Endometrial microvascular endothelial cells (primary cell): ENCODE measurements around the gene U2AF1L4. TPM values are rescaled to one million over a fixed set of nuclear protein-coding genes. Genes with fewer than 3 reads are reported as not detected.
"Not testable (repeated sequence)": the region's sequence is repeated elsewhere in the genome, so short reads cannot be mapped to it uniquely, and the experiment has no call there.

Experiments
- in situ Hi-C: cut with HindIII; loops from 2 replicates; pipeline ENCODE4 v1.10.0; 2017; ENCODE audit warnings: low sequenced_read_pairs, low pct_unique_long_range_greater_than_20kb; ENCODE audit errors: inconsistent ontology term
- total RNA-seq: library from RNA; depleted of rRNA; stranded (reverse); fragments of >200 nt; gene quantifications from one replicate; pipeline ENCODE4 v1.2.3, GENCODE V29; 2015; ENCODE audit errors: inconsistent ontology term

The U2AF1L4 gene
- total RNA-seq, 1 donor from 2014 or later: 7.4 TPM

DNA sequence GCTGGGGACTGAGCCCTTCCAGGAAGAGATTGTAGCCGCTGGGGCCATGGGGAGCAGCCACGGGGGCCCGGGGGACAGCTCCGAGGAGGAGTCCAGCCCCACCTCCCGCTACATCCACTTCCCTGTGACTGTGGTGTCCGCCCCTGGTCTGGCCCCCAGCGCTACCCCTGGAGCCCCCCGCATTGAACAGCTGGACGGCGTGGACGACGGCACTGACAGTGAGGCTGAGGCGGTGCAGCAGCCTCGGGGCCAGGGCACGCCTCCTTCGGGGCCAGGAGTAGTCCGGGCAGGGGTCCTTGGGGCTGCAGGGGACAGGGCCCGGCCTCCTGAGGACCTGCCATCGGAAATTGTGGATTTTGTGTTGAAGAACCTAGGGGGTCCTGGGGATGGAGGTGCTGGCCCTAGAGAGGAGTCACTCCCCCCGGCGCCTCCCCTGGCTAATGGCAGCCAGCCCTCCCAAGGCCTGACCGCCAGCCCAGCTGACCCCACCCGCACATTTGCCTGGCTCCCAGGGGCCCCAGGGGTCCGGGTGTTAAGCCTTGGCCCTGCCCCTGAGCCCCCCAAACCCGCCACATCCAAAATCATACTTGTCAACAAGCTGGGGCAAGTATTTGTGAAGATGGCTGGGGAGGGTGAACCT, 12.6 kb downstream of the U2AF1L4 start:
- in situ Hi-C loops: no loop called here

DNA sequence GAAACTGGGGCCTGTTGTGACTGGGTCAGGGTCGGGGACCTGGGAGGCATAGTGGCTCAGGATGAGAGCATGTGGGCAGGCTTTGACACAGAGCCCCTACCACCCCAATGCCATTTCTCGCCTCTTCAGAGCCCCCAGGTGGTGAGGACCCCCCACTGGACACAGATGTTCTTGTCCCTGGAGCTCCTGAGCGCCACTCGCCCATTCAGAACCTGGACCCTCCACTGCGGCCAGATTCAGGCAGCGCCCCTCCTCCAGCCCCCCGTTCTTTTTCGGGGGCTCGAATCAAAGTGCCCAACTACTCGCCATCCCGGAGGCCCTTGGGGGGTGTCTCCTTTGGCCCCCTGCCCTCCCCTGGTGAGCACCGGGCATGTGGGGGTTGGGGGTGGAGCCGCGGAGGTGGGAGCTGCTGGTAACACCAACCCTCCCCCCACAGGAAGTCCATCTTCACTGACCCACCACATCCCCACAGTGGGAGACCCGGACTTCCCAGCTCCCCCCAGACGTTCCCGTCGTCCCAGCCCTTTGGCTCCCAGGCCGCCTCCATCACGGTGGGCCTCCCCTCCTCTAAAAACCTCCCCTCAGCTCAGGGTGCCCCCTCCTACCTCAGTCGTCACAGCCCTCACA, 13.3 kb downstream of the U2AF1L4 start:
- in situ Hi-C loops: no loop called here

DNA sequence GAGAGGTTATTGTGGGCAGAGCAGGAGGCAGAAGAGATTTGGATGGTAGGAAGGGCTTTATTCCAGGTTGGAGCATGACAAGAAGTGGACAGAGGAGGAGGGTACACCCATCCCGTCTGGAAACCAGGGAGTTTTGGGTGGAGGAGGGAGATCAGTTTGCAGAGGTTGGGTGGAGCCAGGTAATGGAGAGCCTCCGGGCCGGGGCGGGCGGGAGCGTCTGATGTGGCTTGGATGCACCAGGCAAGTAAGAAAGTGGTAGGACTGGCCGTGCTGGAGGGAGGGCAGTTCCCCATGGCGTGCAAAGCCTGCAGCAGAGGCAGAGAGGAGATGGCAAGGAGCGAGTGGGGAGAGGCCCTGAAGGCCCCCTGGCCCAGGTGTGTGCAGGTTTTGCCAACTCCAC, 13.9 kb downstream of the U2AF1L4 start:
- in situ Hi-C loops: no loop called here

DNA sequence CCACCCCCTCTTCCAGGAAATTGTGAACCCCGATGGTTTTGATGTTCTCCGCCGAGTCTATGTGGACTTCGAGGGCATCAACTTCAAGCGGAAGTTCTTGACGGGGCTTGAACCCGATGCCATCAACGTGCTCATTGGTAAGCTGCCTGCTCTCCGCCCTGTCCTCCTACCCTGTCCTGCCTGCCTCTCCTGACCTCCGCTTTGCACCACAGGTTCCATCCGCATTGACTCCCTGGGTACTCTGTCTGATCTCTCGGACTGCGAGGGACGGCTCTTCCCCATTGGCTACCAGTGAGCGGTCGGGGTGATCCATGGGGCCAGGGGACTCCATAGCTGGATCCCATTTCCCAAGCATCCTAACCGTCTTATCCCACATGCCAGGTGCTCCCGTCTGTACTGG, 14.9 kb downstream of the U2AF1L4 start:
- in situ Hi-C loops: no loop called here

DNA sequence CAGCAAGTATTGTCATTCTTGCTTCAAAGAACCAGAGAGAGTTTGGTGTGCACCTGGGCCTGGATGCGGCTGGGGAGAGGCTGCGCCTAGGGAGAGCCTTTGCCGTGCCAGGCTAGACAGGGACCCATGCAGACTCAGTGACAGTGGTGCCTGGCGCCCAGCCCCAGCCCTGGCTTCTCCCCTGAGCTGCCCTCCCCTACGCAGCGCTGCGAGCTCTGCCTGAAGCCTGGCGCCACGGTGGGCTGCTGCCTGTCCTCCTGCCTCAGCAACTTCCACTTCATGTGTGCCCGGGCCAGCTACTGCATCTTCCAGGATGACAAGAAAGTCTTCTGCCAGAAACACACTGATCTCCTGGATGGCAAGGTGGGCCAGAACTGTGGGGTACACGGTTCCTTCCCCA, 15.5 kb downstream of the U2AF1L4 start:
- in situ Hi-C loops: no loop called here

DNA sequence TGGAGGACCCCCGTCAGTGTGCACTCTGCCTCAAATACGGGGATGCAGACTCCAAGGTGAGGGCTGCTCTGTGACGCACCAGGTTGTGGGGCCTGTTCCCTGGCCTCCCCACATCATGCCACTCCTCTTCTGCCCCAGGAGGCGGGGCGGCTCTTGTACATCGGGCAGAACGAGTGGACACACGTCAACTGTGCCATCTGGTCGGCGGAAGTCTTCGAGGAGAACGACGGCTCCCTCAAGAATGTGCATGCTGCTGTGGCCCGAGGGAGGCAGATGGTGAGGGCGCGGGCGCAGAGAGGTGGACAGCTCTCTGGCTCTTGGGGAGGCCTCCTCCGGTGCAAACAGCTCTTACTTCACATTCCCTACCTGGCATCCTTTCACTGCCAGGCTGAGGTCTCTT, 16.2 kb downstream of the U2AF1L4 start:
- in situ Hi-C loops: no loop called here

DNA sequence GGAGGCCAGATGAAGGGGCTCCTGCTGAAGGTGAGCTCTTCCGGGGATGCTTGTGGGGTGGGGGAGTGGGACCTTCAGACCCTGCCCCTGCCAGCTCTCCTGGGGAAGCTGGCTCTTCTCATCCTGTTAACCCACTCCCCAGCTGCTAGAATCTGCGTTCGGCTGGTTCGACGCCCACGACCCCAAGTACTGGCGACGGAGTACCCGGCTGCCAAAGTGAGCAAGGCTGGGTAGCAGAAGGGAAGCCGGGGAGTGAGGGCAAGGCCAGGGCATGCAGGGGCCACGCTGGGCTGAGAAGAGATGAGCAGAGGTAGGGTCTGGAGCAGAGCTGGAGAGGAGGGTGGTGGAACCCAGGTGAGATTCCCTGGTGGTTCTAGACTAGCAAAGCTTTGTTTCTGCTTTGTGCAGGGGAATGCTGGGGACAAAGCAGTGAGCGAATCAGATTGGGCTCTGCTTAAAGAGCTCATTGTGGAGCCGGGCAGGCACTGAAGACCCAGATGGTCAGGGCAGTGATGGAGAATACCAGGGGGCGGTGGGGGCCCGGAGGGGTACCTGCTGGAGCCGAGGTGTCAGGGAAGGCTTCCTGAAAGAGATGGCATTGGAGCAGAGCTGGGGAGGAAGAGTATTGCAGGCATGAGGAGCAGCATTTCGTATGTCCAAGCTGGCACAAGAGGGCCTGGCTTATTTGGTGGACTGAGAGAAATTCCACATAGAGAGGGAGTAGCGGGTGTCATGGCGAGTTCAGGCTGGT, 17.1 kb downstream of the U2AF1L4 start:
- in situ Hi-C loops: no loop called here

DNA sequence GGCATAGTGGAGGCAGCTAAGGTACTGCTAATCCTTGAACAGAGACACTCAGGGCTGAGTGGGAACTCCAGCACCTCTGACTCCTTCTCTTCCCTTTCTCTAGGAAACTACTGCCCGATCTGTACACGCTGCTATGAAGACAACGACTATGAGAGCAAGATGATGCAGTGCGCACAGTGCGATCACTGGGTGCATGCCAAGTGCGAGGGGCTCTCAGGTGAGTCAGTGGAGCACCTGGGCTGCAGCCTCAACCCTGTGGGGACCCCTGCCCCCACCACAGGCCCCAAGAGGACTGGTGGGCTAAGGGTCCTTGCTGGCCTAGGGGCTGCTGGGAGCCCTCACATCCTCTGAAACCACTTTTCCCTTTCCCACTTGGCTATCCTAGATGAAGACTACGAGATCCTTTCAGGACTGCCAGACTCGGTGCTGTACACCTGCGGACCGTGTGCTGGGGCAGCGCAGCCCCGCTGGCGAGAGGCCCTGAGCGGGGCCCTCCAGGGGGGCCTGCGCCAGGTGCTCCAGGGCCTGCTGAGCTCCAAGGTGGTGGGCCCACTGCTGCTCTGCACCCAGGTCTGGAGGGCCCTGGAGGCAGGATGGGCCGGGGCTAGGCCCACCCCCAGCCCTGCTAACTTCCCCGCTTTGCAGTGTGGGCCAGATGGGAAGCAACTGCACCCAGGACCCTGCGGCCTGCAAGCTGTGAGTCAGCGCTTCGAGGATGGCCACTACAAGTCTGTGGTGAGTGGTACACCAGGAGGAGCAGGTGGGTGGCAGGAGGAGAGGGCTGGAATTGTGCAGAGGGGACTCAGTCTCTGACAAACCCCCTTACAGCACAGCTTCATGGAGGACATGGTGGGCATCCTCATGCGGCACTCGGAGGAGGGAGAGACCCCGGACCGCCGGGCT, 17.9 kb downstream of the U2AF1L4 start:
- in situ Hi-C loops: no loop called here

DNA sequence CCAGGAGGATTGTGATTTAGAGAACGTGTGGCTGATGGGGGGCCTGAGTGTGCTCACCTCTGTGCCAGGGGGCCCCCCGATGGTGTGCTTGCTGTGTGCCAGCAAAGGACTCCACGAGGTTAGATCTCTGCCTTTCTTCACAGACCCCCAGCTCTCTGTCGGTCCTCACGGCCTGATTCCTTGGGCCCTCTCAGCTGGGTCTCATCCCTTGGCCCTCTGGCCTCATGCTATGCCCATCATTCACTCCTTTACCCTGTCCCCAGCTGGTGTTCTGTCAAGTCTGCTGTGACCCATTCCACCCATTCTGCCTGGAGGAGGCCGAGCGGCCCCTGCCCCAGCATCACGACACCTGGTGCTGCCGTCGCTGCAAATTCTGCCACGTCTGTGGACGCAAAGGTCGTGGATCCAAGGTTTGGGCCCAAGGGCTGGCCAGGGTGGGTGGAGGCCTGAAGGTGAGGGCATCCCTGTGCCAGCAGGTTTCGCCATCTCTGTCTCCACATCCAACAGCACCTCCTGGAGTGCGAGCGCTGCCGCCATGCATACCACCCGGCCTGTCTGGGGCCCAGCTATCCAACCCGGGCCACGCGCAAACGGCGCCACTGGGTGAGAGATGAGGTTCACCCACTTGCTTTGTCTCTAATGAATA, 19.9 kb downstream of the U2AF1L4 start:
- in situ Hi-C loops: no loop called here

DNA sequence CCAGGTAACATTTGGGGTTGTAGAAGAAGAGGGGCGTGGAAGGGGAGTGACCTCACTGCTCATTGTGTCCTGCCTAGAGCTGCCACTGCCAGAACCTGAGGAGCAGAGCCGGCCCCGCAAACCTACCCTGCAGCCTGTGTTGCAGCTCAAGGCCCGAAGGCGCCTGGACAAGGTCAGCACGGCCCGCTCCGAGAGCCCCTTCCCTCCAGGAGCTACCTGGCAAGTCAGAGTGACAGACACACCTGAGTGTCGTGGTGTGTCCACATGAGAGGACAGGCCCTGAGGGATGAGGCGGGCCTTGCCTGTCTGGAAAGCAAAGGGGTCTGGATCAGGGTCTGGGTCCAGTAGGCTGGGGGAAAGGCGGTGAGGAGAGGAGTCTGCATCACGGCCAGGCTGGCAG, 20.7 kb downstream of the U2AF1L4 start:
- in situ Hi-C loops: no loop called here

DNA sequence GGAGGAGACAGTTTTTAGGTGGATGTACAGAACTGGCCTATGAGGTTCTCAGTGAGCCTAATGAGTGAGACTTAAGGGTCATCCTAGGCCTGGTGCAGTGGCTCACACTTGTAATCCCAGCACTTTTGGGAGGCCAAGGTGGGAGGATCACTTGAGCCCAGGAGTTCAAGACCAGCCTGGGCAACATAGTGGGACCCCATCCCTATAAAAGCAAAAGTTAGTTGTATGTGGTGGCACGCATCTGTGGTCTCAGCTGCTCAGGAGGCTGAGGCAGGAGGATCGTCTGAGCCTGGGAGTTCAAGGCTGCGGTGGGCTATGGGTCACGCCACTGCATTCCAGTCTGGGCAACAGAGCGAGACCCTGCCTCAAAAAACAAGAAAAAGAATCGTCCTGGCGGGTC, 21.1 kb downstream of the U2AF1L4 start:
- in situ Hi-C loops: not testable (repeated sequence)

DNA sequence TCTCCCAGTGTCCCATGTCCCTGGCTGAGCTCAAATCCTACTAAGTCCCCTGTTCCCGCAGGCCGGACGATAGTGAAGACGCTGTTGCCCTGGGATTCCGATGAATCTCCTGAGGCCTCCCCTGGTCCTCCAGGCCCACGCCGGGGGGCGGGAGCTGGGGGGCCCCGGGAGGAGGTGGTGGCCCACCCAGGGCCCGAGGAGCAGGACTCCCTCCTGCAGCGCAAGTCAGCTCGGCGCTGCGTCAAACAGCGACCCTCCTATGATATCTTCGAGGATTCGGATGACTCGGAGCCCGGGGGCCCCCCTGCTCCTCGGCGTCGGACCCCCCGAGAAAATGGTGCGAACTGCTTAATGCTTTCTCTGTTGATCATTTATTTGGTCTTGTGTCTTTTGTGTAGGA, 21.5 kb downstream of the U2AF1L4 start:
- in situ Hi-C loops: no loop called here

DNA sequence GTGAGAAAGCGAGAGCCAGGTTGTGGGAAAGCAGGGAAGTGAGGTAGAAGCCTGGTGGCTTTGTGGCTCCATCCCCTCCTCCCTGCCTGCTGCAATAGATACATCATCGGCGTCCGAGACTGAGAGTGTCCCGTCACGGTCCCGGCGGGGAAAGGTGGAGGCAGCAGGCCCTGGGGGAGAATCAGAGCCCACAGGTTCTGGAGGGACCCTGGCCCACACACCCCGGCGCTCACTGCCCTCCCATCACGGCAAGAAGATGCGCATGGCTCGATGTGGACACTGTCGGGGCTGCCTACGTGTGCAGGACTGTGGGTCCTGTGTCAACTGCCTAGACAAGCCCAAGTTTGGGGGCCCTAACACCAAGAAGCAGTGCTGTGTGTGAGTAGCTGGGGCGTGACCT, 22.3 kb downstream of the U2AF1L4 start:
- in situ Hi-C loops: no loop called here

DNA sequence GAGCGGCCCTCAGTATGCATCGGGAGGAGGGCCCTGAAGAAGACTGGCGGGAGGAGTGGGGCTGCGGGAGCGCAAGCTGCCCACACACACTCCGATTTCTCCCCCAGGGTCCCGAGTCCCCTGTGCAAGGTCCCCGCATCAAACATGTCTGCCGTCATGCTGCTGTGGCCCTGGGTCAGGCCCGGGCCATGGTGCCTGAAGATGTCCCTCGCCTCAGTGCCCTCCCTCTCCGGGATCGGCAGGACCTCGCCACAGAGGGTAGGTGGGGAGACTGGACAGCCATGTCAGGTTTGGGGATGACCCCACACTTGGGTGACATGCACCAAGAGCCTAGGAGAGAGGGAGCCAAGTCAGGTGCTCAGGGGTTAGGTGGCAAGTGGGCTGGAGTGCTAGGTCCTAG, 22.8 kb downstream of the U2AF1L4 start:
- in situ Hi-C loops: no loop called here

DNA sequence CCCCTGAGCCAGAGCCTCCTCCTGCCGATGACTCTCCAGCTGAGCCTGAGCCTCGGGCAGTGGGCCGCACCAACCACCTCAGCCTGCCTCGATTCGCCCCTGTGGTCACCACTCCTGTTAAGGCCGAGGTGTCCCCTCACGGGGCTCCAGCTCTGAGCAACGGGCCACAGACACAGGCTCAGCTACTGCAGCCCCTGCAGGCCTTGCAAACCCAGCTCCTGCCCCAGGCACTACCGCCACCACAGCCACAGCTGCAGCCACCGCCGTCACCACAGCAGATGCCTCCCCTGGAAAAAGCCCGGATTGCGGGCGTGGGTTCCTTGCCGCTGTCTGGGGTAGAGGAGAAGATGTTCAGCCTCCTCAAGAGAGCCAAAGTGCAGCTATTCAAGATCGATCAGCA, 23.8 kb downstream of the U2AF1L4 start:
- in situ Hi-C loops: no loop called here

DNA sequence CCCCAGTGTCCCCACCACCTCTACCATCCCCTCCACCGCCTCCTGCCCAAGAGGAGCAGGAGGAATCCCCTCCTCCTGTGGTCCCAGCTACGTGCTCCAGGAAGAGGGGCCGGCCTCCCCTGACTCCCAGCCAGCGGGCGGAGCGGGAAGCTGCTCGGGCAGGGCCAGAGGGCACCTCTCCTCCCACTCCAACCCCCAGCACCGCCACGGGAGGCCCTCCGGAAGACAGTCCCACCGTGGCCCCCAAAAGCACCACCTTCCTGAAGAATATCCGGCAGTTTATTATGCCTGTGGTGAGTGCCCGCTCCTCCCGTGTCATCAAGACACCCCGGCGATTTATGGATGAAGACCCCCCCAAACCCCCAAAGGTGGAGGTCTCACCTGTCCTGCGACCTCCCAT, 24.6 kb downstream of the U2AF1L4 start:
- in situ Hi-C loops: no loop called here

DNA sequence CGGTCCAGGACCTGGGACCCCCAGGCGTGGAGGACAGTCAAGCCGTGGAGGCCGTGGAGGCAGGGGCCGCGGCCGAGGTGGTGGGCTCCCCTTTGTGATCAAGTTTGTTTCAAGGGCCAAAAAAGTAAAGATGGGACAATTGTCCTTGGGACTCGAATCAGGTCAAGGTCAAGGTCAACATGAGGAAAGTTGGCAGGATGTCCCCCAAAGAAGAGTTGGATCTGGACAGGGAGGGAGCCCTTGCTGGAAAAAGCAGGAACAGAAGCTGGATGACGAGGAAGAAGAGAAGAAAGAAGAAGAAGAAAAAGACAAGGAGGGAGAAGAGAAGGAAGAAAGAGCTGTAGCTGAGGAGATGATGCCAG, 25.1 kb downstream of the U2AF1L4 start:
- in situ Hi-C loops: no loop called here

DNA sequence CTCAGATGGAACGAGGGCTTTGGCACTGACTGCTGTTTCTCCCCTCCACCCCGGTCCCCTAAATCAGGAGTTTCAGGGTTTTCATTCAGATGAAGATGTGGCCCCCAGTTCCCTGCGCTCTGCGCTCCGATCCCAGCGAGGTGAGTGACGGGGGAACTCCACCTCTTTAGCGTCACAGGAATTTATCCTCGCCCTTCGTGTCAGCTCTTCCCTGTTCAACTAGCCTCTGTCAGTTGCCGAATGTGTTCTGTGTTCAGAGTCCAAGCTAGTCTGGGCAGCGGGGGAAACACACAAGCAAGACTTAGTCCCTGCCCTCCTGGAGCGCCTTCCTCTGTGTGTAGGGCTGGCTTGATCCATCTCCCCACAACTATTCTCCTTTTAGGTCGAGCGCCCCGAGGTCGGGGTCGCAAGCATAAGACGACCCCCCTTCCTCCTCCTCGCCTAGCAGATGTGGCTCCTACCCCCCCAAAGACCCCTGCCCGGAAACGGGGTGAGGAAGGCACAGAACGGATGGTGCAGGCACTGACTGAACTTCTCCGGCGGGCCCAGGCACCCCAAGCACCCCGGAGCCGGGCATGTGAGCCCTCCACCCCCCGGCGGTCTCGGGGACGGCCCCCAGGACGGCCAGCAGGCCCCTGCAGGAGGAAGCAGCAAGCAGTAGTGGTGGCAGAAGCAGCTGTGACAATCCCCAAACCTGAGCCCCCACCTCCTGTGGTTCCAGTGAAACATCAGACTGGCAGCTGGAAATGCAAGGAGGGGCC, 25.6 kb downstream of the U2AF1L4 start:
- in situ Hi-C loops: no loop called here
